Amygdala (tissue), 56 donors: ENCODE measurements around the gene LCLAT1.

Experiments used
- DNase-seq, 56 donors: peaks; one replicate each; lab custom pipeline; 2025; lab: John Stamatoyannopoulos, UW

The LCLAT1 gene

DNA sequence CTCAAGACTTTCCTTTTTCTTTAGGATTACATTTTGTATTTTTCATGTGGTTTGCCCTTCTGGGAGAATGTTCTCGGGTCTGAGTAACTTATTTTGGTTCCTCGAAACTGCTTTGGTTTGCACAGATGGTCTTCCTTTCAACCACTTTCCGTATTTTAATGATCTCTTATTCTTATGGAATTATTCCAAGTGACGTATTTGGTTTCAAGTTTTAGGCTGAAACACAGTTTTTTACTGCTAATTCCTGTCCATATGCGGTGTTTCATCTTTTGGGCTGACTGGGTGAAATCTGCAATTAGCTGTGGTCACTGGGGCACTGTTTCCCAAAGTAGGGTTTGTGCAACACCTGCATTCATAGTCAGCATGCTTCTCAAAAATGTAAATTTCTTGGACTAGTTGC, 237.5 kb downstream of the LCLAT1 start:
- DNase-seq: no peak

DNA sequence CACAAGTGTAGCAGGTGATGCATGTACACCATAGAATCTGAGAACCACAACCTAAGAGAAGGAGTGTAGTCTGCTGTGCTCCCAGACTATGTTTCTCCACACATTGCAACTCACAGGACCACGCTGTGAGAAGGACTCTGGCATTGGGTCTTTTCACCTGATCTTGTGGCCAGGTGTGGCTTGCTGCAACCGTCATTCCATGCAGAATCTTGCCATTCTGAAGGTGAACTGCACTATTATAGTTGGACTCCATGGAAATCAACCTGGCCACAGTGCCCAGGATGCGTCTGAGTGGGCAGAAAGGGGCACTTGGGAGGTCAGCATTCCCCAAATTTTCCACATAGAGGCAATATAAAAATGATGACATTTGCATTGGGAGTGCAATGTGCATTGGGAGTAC, 237.9 kb downstream of the LCLAT1 start:
- no peak for DNase-seq

DNA sequence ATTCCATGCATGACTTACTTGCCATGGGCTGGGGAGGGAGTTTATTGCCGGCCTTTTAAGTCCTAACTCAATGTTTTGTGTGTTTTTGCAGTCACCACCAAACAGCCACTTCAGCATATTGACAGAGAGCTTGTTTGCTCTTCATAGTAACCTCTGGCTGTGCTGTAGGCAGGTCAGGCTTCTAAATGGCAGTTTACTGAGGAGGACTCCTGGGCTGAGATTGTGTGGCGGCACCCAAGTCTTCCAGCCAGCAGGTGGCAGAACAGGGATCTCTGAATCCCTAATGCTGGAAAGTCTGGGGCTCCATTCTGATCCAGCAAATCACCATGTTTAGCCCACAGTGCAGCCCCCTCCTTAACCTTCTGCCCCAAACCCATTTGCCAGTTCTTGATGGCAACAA, 239.0 kb downstream of the LCLAT1 start:
- no peak for DNase-seq

DNA sequence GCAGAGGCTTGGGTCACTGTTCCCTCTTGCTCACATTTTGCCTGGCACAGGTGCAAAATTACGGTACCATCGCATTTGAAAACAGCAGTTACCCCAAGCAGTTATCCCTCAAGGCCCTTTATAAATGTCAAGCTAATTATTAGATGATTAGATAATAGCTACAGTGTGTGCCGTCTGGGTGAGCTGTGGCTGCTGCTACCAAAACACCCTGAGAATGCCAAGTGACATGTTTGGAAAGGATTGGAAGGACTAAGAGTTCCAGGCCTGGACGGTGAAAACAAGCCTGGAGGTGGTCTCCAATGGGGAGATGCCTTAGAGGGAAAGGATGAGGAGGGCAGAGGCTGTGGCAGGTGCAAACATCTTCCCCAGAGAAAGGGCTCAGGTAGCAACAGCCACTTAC, 239.6 kb downstream of the LCLAT1 start:
- DNase-seq: no peak

DNA sequence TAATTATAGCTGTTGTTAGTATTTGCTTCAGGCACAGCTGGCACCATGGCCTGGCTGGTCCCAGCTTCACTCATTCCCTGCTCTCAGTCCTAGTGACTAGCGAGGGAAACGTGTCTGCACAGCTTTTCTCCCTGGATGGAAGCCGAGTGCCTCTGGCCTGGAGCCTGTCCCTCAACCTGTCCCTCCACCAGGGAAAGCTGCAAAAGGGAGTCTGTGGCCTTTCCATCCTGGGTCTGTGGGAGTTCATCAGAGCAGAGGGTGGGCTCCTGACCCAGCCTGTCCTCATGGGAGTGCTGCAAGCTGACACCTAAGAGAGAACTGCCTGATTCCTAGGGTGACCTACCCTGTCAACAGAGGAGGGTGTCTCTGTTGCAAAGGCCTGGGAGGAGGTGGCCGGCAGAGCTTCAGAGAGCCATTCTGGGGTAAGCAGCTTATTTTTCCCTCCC, 241.9 kb downstream of the LCLAT1 start:
- peak in 1 of 56 donors; percentile 27 for DNase-seq

DNA sequence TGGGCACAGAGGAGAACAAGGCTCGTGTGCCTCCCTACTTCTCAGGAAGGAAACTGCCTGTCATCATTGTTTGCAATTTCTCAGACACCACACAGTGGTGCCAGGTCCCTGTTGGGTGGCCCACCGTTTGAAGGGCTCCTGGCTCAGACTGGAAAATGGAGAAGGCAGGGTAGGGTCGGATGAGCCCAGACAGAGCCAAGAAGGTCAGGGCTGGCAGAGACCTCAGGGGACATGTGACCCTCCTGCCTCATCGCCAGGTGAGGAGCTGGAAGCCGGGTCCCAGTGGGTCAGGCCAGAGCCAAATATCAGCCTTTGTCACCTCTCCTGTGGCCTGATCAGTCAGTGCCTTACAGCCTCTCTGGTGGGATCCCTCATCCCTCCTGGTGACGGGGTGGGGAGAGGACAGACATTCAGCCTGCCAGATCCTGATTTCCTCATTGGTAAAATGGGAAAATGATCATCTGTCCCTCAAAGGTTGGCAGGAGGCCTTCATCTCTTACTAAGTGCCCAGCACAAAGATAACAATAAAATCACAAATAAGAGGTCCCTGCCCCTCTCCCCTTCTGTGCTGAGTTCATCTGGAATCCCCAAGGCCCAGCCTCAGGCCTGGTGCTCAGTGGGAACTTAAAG, 242.6 kb downstream of the LCLAT1 start:
- no peak for DNase-seq

DNA sequence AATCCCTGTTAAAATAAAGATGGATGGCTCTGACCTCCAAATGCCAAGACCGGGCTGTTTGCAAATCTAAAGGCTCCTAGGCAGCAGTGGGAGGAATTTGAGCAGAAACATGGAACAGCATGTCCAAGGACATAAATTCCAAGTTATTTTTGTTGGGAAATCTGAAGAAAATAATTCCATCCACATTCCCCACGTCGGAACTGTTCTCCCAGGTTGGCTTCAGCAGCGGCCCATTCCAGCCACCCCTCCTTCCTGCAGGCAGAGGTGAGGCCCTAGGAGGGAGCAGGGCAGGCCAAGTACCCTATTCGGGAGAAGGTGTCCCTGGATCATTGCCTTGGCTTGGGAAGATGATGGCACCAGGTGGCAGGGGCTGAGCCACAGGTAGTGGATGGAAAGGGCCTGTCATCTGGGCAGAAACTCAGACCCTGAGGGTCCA, 243.1 kb downstream of the LCLAT1 start:
- DNase-seq: no peak

DNA sequence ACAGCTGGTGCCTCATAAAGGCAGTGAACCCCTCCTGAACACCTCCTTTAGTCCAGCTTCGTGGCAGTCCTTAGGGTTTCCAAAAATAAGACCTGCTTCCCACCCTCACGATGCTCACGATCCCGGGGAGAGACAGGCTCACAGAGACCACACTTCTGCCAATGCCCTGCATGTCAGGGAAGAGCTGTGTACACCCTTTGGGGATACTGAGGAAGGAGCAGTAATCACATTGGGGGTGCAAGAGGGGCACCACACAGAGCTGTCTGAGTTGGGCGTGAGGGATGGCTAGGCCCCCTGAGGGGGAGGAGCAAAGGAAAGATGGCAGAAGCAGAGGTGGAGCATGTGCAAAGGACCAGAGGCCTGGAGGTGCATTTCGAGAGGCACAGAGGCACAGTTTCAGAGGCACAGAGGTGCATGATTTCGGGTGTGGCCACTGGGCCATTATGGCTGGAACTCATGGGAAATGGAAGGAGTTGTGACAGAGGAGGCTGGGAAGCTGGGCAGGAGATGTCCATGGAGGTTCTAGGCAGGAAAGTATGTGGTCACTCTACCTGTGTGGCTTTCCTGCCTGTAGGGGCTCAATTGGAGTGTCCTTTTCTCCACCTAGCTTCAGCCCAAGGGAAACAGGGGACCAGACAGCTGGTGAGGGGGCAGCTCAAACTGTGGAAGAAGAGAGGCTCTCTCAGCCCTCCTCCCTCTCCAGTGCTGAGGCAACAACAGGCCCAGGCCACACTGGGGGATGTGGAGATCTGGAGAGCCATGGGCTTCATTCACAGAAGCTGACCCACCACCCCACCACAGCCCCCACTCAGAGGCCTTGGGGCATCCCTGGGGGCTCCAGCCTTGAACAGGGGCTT, 244.3 kb downstream of the LCLAT1 start:
- no peak for DNase-seq

DNA sequence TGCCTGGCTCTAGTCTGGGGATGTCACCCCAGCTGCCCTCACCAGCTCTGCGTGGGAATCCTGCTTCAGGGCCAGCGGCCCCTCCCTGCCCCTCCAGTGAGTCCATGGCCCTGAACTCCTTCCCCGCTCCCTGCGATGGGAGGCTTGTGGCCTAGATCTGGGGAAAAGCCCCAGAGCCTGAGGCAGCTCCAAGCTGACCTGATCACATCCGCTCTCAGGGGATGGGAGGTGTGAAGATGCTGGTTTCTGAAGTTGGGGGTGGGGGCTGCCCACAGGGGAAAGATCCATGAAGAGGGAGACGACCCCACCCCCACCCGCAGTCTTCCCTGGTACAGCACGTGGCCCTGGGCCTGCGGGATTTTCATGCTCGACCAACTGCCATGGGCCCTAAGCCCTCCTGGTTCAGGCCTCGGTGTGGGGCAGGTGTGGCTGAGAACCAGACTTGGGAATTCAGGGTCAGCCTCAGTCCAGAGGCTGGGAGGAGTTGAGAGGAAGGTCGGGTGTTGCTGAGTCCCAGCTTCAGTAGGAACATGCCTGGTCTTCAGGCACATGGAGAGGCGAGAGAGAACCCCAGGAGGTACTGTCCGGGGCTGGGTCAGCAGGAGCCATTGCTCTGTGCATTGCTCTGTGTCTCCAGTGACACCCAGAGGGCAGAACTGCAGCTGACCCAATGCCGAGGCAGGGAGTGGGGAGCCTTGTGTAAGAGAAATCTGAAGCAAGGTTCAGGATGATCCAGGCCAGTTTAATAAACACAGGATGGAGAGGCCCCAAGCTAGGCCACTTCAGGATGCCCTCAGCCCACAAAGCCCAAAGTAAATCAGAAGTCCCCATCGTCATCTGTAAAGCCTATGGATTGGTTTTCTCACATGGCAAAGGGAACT, 245.1 kb downstream of the LCLAT1 start:
- no peak for DNase-seq

DNA sequence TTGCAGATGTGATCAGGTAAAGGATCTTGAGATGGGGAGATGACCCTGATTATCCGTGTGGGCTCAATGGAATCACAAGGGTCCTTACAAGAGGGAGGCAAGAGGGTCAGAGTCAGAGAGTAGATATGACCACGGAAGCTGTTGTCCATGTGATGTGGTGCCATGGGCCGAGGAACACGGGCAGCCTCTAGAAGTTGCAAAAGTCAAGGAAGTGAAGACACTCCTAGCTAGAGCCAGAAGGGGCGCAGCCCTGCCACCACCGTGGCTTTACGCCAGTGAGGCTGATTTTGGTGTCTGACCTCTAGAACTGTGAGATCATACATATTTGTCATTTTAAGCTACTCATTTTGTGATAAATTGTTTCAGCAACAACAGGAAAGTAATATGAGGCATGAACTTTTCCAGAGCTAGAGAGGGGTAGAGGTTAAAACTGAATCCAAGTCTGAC, 245.8 kb downstream of the LCLAT1 start:
- no peak for DNase-seq
